ENCODE results near the gene RALGDS.

Gene RALGDS

DNA sequence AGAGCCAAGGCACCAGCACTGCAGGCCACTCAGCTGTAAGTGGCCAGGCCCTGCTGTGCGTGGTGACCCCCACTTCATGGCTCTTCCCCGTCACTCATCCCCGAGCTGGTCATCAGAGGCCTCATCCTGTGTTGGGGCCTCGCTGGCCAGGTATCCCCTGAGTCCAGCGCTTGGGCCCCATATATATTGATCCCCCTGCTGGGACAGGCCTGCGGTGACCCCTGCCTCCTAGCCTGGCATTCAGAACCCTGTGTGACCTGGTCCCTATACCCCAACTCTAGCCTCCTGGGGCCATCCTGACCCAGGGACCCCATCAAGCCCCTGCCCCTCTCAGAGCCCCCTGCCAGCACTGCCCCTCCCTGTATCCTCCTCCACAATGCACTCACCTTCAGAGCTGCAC, 30.0 kb upstream of the RALGDS start:
- no peak for DNase-seq

- DNase-seq, result peak; percentile 88 to 95
These were observed 28.3 kb upstream of the RALGDS start for GRCh38 chr9:133149130-133150015.

GRCh38 chr9:133148199-133149129, 27.4 kb upstream of the RALGDS start:
- DNase-seq, result peak; percentile 13 to 32

- DNase-seq, result peak; percentile 78 to 81
These were observed 26.6 kb upstream of the RALGDS start for GRCh38 chr9:133147412-133148198.

- DNase-seq, result no peak
These were observed 25.8 kb upstream of the RALGDS start for GRCh38 chr9:133146746-133147411.

DNA sequence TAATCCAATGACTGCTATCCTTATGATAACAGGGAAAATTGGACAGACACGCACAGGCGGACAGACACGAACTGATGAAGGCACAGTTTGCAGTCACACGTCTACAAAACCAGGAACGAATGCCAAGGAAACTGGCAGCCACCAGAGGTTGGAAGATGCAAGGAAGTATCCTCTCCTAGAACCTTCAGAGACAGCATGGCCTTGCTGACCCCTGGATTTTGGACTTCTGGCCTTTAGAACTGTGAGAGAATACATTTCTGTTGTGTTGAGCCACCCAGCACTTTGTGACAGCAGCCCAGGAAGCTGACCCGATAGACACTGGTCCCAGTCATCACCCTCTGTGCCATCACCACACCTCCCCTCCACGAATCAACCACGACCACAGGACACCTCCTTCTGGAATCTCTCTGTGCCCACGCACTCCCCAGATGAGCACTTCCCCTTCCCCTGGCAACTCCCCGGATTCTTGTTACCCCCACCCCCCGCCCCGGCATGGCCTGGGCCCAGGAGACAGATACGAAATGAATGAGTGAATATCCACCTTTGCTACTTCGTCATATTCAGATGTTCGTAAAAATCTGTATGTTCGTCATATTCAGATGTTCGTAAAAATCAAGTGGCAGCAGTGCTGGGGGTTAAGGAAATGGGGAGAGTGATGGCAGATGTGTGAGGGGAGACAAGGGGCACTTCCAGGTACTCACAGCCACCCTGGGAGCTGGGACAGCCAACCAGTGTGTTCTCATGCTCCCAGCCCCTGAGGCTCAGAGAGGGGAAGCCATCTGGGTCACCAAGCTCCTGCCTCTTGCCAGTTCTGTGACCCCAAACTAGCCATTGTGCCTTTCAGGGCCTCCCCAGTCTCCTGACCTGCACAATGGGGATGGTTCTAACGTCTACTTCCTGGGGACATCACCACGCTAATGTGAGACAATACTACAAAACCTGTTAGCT, 24.1 kb upstream of the RALGDS start:
- no peak for DNase-seq

DNA sequence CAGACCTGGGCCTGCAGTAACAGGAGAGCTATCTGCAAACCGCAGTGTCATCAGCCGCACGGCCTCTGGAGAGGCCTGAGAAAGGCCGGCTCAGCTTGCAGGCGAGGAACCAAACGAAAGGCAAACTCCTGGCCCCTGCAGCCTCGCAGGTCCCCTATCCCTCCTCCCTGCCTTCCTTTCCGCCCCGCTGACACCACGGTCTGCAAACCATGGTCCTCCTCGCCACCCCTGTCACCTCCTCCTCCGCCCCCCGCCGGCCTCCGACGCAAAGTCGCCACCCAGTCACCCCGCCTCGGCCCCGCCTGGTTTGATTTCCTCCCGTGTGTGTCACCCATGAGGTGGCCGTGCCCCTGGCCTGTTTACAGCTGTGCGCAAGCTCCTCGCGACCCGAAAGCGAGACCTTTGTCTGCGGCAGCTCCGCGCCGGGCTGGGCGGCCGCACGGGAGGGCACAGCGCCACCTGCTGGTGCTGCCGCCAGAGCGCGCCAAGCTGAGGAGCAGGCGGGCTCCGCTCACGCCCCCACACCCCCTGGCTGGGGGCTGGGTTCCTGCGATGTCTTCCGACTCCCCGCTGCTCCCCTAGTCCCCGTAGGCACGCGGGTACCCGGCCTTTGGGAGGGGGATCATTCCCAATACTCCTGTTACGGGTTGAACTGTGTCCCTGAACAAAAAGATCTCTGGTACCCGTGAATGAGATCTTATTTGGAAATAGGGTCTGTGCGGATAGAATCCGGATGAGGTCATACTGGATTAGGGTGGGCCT, 23.3 kb upstream of the RALGDS start:
- peak; percentile 65 to 76 for DNase-seq

- DNase-seq, result no peak
These were observed 22.6 kb upstream of the RALGDS start for GRCh38 chr9:133143639-133144141.

DNA sequence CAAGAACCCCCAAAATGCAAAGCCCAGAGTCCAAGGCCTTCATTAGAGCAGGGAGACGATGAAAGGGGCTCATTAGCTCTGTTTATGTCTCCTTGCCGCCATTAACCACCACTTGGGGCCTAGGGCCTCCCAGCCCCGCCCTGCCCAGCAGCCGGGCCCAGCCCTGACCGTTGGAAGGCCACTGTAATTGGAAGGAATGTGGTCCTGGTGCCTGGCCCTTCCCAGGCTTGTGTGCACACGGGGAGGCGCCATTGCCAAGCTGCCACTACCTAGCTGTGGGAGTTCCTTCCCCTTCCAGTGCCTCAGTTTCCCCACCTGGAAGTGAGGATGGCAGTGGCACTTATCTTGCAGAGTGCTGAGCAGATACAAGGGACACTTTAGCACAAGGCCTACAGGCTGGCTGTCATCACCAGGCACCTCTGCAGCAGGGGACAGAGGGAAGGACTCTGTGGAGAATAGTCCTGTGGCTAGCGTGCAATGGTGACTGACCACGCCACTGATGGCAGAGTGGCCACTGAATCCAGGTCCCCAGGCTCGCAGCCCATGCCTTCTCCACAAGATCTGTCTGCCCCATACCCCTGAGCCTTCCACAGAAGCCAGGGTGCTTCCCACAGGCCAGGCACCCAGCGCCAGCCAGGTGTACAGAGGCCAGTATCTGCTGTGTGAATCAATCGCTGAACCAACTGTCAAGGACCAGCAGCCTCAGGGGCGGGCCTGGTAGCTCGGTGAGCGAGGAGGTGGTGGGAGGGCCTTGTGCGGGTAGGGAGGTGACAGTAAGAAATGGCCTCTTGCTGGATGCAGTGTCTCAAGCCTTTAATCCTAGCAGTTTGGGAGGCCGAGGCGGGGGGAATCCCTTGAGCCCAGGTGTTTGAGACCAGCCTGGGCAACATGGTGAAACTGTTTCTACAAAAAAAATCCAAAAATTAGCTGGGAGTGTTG, 21.9 kb upstream of the RALGDS start:
- no peak for DNase-seq

DNA sequence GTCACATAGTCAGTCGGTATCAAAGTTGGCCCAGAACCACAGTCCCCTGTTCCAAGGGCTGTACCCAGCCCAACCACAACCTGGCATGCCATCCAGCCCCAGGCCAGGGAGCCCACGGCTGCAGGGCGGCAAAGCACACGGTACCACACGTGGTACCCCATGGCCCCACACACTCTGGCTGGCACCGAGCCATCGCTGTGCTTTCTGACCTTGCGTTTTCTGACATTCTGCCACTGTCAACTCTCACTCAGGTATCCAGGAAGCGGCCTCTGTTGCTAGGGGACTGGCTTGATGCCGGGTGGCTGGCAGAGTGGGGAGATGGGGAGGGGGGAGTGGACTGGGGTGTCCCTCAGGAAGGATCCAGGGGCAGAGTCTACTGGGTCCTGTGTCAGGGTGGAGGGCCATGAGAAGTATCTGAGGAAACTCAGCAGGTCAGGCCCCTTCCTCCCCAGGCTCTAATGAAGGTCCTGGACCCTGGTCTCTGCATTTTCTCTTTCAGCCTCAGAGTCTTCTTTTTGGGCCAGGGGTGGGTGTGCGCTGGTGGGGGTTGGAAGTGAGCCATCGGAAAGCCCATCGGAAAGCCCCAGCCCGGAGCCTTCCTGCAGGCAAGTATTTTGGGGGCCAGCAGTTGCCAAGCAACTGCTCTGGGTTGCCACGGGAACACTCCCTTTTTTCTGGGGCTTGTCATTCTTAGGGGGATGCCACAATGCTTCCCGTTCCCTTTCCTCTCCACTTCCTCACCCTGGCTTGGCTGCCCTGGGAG, 21.0 kb upstream of the RALGDS start:
- DNase-seq, result peak; percentile 57 to 80

GRCh38 chr9:133140606-133141005, 19.6 kb upstream of the RALGDS start:
- DNase-seq, result no peak

DNA sequence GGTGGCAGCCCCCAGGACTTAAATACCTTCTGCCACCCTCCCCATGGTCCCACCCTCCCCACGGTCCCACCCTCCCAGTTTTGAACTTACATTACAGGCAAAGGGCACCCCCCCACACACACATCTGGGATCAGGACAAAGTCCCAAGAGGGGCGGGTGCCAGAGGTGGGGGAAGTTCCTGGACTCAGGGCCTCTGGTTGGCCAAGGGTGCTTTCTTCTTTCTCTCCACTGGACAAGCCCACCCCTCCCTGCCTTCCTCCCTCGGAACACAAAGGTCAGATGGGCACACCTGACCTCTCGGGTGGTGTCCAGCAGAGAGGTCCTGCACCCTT, 19.1 kb upstream of the RALGDS start:
- DNase-seq, result no peak

GRCh38 chr9:133139246-133140173, 18.5 kb upstream of the RALGDS start:
- DNase-seq, result no peak

DNA sequence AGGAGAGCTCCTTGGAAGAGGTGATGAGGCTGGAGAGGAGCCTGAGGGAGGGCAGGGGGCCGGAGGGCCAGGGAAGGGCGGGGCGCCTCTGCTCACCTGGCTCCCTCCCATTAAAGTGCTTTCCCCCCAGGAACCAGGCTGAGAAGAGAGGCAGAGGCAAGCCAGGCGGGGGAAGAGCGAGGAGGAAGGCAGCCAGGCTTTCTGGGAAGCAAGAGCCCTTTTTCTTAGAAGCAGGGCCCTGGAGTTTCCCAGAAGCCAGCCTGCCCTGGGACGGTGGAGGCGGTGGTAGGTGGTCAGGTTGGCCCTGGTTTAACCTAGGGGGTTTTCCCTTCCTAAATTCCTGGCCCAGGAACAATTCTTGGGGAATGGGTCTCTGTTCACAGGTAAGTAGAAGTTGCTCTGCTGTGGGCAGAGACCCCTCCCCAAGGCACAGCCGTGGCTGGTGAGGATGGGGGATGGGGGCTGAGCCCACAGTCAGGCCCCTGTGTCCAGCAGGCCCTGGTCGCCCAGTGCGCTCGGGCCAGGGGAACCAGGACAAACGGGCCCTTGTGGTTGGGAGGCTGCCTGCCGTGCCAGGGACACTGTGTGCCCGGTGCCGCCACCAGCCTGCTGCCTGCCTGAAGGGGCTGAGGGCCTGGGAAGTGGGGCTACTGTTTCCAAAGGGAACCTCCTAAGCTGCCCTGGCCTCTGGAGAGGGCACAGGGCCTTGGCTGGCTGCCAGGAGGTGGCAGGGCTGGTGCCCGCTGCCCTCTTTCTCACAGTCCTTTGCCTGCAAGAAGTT, 16.6 kb upstream of the RALGDS start:
- DNase-seq, result no peak

- peak; percentile 62 to 84 for DNase-seq
These were observed 14.2 kb upstream of the RALGDS start for GRCh38 chr9:133135146-133135745.
